WTC11 (cell line): ENCODE measurements around the gene PIERCE2. TPM values are rescaled to one million over a fixed set of nuclear protein-coding genes. Genes with fewer than 3 reads are reported as not detected.
"Not testable (repeated sequence)": the region's sequence is repeated elsewhere in the genome, so short reads cannot be mapped to it uniquely, and the experiment has no call there.

Source experiments
- ATAC-seq: fragments of 200-7000 bp; cut with Tn5 transposase; 2 replicates; pipeline ENCODE4 v1.10.0; 2021; ENCODE audit warnings: mild to moderate bottlenecking, moderate library complexity
- CTCF ChIA-PET: fragments of 300-600 bp; sonication (Branson Sonifier 250); formaldehyde crosslinking; loops from one replicate; lab custom pipeline; 2021; ENCODE audit warnings: antibody characterized with exemption; lab: Charles Lee
- POLR2A ChIA-PET: fragments of 350-600 bp; sonication (Branson Sonifier 250); formaldehyde crosslinking; loops from one replicate; lab custom pipeline; 2021; ENCODE audit warnings: antibody characterized with exemption; lab: Charles Lee
- DNase-seq: peaks from one replicate; pipeline ENCODE4 v3.0.0; 2021; ENCODE audit warnings: low spot score
- H3K27ac Mint-ChIP-seq: 2 replicates; pipeline ENCODE4 v1.8.0; 2021; ENCODE audit warnings: mixed read lengths
- H3K27me3 Mint-ChIP-seq: 2 replicates; pipeline ENCODE4 v1.8.0; 2021; ENCODE audit warnings: low read depth, mild to moderate bottlenecking, moderate library complexity, mixed read lengths
- H3K36me3 Mint-ChIP-seq: 2 replicates; pipeline ENCODE4 v1.8.0; 2021; ENCODE audit warnings: mixed read lengths
- H3K4me1 Mint-ChIP-seq: 2 replicates; pipeline ENCODE4 v1.8.0; 2022; ENCODE audit warnings: mixed read lengths
- H3K4me3 Mint-ChIP-seq: 2 replicates; pipeline ENCODE4 v1.8.0; 2021; ENCODE audit warnings: mild to moderate bottlenecking, moderate library complexity, mixed read lengths
- H3K9me3 Mint-ChIP-seq: 2 replicates; pipeline ENCODE4 v1.8.0; 2021; ENCODE audit warnings: mixed read lengths
- E2F4 ChIP-seq: sonication (generic); formaldehyde crosslinking; IDR thresholded peaks from 2 replicates; pipeline ENCODE4 v1.8.1; 2022; ENCODE audit warnings: low read depth, mild to moderate bottlenecking, moderate library complexity, missing genetic modification reagents, borderline replicate concordance
- GTF2I ChIP-seq: fragments of 250-450 bp; sonication (Bioruptor Pico); conservative IDR thresholded peaks from 2 replicates; pipeline ENCODE4 v1.4.0; 2021; ENCODE audit warnings: mild to moderate bottlenecking
- HMGXB4 ChIP-seq: sonication (generic); formaldehyde crosslinking; IDR thresholded peaks from 2 replicates; pipeline ENCODE4 v1.8.1; 2023; ENCODE audit warnings: mild to moderate bottlenecking, moderate library complexity, missing genetic modification reagents
- IRF2 ChIP-seq: sonication (generic); formaldehyde crosslinking; IDR thresholded peaks from 2 replicates; pipeline ENCODE4 v1.8.0; 2022; ENCODE audit warnings: low read depth, missing genetic modification reagents, borderline replicate concordance
- SP1 ChIP-seq: sonication (generic); formaldehyde crosslinking; conservative IDR thresholded peaks from 2 replicates; pipeline ENCODE4 v1.8.1; 2022; ENCODE audit warnings: missing genetic modification reagents
- TCF7 ChIP-seq: sonication (generic); formaldehyde crosslinking; IDR thresholded peaks from 2 replicates; pipeline ENCODE4 v1.8.0; 2022; ENCODE audit warnings: mild to moderate bottlenecking, low read depth, missing genetic modification reagents, moderate library complexity
- USF1 ChIP-seq: sonication (generic); formaldehyde crosslinking; IDR thresholded peaks from 2 replicates; pipeline ENCODE4 v1.8.0; 2022; ENCODE audit warnings: mild to moderate bottlenecking, missing genetic modification reagents
- ZBTB43 ChIP-seq: sonication (generic); formaldehyde crosslinking; IDR thresholded peaks from 2 replicates; pipeline ENCODE4 v1.8.1; 2023; ENCODE audit warnings: mild to moderate bottlenecking, missing genetic modification reagents
- ZMAT4 ChIP-seq: fragments of 250-450 bp; sonication (Bioruptor Pico); IDR thresholded peaks from 2 replicates; pipeline ENCODE4 v1.9.0; 2021; ENCODE audit warnings: mild to moderate bottlenecking
- ZNF416 ChIP-seq: fragments of 250-450 bp; sonication (Bioruptor Pico); IDR thresholded peaks from 2 replicates; pipeline ENCODE4 v1.9.0; 2021; ENCODE audit warnings: mild to moderate bottlenecking, inconsistent platforms
- ZNF423 ChIP-seq: fragments of 250-450 bp; sonication (Bioruptor Pico); IDR thresholded peaks from 2 replicates; pipeline ENCODE4 v2.1.2; 2022; ENCODE audit warnings: mild to moderate bottlenecking, moderate library complexity
- ZNF512 ChIP-seq: sonication (generic); formaldehyde crosslinking; IDR thresholded peaks from 2 replicates; pipeline ENCODE4 v1.8.1; 2022; ENCODE audit warnings: missing genetic modification reagents, borderline replicate concordance
- total RNA-seq: library from RNA; stranded (reverse); gene quantifications from 3 replicates; pipeline ENCODE4 v1.2.3, GENCODE V29; 2021

The PIERCE2 gene
- total RNA-seq, 1 experiment from 2014 or later, result 1.8 TPM

- H3K27me3 Mint-ChIP-seq, H3K4me1 Mint-ChIP-seq, ATAC-seq, H3K9me3 Mint-ChIP-seq, DNase-seq, H3K36me3 Mint-ChIP-seq: not testable (repeated sequence)
- peak overlapping the region; percentile 95 for H3K4me3 Mint-ChIP-seq
- ChIA-PET CTCF (interaction anchor here (0.6 to 3.3 kb wide), 29 partner anchors 9 to 286 kb away, joined by 3 to 38 read pairs (median 5); partner anchors contain the start of genes PIGB and PIGBOS1), POLR2A (interaction anchor here (0.6 to 1.3 kb wide), 3 partner anchors 8 to 89 kb away, joined by 3 to 5 read pairs (median 5); partner anchors contain the start of genes PIGB and PIGBOS1)
- peak overlapping the region; percentile 99 for H3K27ac Mint-ChIP-seq
Observed at GRCh38 chr15:55408976-55409375, 681 bp downstream of the PIERCE2 start.

- H3K4me3 Mint-ChIP-seq, H3K9me3 Mint-ChIP-seq, H3K36me3 Mint-ChIP-seq, H3K27me3 Mint-ChIP-seq, ATAC-seq: not testable (repeated sequence)
- ChIA-PET CTCF (interaction anchor here (2.9 kb wide), 1 partner anchor 10 kb away, joined by 16 read pairs; the partner anchor contains the start of genes CCPG1 and PIERCE2), POLR2A (interaction anchor here (1.2 kb wide), 1 partner anchor 9 kb away, joined by 3 read pairs; the partner anchor contains the start of genes CCPG1 and PIERCE2)
- Mint-ChIP-seq H3K4me1 (peaks cover 23% of the 10 kb centered on the region), H3K27ac (peak overlapping the region; percentile 78)
- DNase-seq, result peak; percentile 28
Observed at GRCh38 chr15:55417678-55418077, 9.4 kb downstream of the PIERCE2 start.

GRCh38 chr15:55420171-55420866 lies 12.0 kb downstream of the PIERCE2 start:
- H3K27ac Mint-ChIP-seq, result no peak overlapping the region
- TF ChIP-seq IRF2 (CRISPR knock-in tag) (no peak), ZNF512 (CRISPR knock-in tag) (no peak), ZNF416 (CRISPR knock-in tag) (no peak), ZMAT4 (CRISPR knock-in tag) (no peak), USF1 (no peak)
- H3K36me3 Mint-ChIP-seq, result no peaks in the 10 kb centered on the region
- no peak for DNase-seq
- ChIA-PET POLR2A (no interaction called here), CTCF (interaction anchor here (0.6 to 1.4 kb wide), 2 partner anchors 19 to 34 kb away, joined by 3 to 7 read pairs; no protein-coding TSS in a partner anchor)
- no peak for ATAC-seq
- peaks cover 23% of the 10 kb centered on the region for H3K4me1 Mint-ChIP-seq
- no peaks in the 10 kb centered on the region for H3K27me3 Mint-ChIP-seq
- no peaks in the 10 kb centered on the region for H3K9me3 Mint-ChIP-seq
- H3K4me3 Mint-ChIP-seq, result no peak overlapping the region

- ChIA-PET POLR2A (no interaction called here), CTCF (interaction anchor here (0.9 kb wide), 1 partner anchor 14 kb away, joined by 3 read pairs; the partner anchor contains the start of genes CCPG1 and PIERCE2)
- H3K27ac Mint-ChIP-seq, result no peak overlapping the region; the same call in 1 of the 2 replicates
- H3K27me3 Mint-ChIP-seq, result no peaks in the 10 kb centered on the region
- 0 out of 2 replicates have a peak, but pooled peaks cover 5% of the 10 kb centered on the region for H3K9me3 Mint-ChIP-seq
- no peaks in the 10 kb centered on the region for H3K36me3 Mint-ChIP-seq
- DNase-seq (no peak), ATAC-seq (no peak)
- no peak overlapping the region for H3K4me3 Mint-ChIP-seq
- TF ChIP-seq ZNF423 (CRISPR knock-in tag) (no peak), SP1 (CRISPR knock-in tag) (no peak), HMGXB4 (CRISPR knock-in tag) (no peak), ZBTB43 (CRISPR knock-in tag) (no peak), TCF7 (CRISPR knock-in tag) (no peak), E2F4 (CRISPR knock-in tag) (no peak), GTF2I (CRISPR knock-in tag) (no peak)
- H3K4me1 Mint-ChIP-seq, result peaks cover 13% of the 10 kb centered on the region
Observed at GRCh38 chr15:55422089-55422488, 13.8 kb downstream of the PIERCE2 start.
